GM19351 (cell line): ENCODE results near the gene CRX.
"Not testable (repeated sequence)": the region's sequence is repeated elsewhere in the genome, so short reads cannot be mapped to it uniquely, and the experiment has no call there.

Experiments used
- ATAC-seq: cut with Tn5 transposase; IDR thresholded peaks from one replicate; pipeline ENCODE4 v1.9.1; 2021; ENCODE audit warnings: mild to moderate bottlenecking, moderate library complexity; ENCODE audit not compliant: unreplicated experiment

The CRX gene

DNA sequence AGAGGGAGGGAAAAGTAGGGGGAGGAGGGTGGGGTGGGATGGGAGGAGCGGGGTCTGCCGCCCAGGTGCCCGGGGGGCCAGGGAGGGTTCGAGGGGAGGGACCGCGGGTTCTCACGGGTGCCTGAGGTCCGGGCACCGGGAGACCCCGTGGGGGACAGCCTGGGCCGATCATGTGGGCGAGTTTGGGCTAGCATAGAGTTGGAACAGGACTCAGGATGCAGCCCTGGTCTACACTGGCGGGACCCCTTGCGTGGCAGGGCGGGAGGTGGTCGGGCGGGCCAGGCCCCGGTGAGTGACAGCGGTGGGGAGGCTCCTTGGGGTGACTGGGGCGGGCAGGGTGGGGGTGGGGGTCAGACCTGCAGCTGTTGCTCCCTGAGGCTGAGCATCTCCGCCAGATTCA, 18.6 kb upstream of the CRX start:
- ATAC-seq, result not testable (repeated sequence)

DNA sequence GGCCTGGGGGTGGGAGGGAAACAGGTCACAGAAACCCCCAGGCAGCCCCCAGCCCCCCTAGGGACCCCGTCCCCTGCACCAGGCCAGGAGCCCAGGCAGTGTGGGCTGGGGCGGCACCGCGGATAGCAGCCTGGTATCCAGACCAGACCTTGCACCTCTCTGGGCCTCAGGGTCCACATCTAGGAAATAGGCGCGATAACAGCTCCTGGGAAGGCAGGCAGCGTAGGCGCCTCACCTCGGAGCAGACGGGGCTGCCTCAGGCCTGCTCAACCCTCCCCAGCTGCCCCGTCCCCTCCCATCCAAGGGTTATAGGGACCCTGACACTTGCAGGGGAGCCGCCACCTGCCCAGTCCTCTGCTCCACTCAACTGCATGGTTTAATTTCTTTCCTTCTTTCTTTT, 18.1 kb upstream of the CRX start:
- not testable (repeated sequence) for ATAC-seq

DNA sequence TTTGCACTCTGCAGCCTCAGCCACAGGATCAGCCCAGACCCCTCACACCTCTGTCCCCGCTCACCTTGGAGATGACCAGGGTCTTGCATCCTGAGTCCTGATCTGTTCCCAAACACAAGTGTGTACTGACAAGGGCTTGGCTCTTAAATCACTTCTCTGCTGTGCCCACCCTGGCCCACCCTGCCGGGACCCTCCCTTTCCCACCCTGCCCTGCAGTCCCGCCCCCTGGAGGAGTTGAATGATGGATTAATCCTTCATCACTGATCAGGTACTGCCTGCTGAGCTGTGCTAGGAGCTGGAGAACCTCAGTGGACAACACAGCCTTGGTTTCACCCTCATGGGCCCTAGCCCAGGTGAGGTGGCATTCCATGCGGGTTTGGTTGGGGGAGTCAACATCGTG, 17.3 kb upstream of the CRX start, which contains the start of gene TPRX1:
Gene TPRX1 (minus strand): TSS at position 101 of the 400 bp plus-strand sequence. CDS start 12 bp downstream, at position 89.
- not testable (repeated sequence) for ATAC-seq

DNA sequence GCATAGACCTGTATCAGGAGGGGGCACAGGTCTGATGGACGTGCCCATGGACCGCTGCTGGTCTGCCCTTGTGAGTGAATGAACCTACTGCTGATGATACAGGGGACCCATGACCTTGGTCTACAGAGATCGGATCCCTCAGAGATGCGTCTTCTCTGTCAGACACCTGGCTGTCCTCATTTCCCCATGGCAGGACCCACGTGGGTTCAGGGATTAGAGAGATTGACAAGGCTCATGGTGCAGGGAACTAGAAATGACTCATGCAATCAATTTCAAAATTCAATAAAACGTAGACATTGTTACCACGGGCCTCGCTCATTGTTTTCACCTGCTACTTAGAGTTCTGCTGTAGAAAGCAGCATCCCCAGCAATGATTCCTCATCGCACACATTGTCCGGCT, 16.4 kb upstream of the CRX start:
- no peak for ATAC-seq

DNA sequence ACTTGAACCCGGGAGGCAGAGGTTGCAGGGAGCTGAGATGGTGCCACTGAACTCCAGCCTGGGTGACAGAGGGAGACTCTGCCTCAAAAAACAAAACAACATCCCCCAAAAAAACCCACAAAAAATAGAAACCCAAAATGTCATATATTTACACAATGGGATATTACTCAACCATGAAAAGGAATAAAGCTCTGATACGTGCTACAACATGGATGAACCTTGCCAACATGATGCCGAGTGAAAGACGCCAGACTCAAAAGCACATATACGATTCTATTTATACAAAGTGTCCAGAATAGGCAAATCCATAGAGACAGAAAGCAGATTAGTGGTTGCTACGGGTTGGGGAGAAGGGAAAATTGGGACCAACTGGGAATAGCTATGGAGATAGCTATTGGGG, 15.3 kb upstream of the CRX start:
- ATAC-seq, result no peak

DNA sequence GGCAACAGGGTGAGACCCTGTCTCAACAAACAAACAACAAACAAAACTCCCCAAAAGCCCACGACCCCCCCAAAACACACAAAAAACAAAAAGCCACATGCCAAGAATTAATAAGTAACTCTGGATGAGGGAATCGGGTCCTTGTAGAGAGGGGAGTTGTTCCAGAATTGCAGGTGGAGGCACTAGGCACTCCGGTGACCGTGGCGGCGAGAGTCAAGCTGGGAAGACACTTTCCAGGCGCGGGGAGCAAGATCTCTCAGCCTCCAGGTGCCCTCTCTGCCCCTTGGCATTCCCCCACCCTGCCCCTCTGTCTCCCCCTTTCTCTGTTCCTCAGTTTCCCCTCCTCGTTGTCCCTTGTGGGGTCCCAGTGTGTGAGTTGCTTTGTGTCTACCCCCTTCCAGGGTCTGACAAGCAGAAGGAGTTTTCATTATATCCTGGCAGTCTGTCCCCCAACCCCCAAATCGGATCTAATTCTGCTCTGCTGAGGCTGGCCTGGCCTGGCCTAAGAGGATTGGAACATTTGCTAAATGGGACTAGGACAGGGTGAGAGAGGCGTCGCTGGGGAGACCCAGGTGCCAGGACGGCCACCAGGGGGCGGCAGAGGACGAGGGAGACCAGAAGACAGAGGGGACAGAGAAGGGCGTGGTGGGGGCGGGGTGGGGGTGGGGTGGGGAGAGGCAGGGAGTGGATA, 8.3 kb upstream of the CRX start:
- ATAC-seq, result no peak

DNA sequence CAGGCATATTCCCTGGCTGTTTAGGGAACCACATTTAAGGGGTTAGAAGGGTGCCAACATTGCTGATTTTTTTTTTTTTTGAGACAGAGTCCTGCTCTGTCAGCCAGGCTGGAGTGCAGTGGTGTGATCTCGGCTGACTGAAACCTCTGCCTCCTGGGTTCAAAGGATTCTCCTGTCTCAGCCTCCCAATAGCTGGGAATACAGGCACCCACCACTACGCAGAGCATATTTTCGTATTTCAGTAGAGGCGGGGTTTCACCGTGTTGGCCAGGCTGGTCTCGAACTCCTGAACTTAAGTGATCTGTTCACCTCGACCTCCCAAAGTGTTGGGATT, 7.8 kb upstream of the CRX start:
- ATAC-seq, result no peak

DNA sequence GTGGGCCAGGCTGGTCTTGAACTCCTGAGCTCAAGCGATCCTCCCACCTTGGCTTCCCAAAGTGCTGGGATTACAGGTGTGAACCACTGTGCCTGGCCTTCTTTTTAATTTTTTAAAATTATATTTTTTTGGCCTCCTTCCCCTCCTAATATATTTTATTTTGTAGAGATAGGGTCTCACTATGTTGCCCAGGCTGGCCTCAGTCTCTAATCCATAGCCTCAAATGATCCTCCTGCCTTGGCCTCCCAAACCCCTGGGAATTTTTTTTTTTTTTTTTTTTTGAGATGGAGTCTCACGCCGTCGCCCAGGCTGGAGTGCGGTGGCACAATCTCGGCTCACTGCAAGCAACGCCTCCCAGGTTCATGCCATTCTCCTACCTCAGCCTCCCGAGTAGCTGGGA, 5.5 kb upstream of the CRX start:
- not testable (repeated sequence) for ATAC-seq

DNA sequence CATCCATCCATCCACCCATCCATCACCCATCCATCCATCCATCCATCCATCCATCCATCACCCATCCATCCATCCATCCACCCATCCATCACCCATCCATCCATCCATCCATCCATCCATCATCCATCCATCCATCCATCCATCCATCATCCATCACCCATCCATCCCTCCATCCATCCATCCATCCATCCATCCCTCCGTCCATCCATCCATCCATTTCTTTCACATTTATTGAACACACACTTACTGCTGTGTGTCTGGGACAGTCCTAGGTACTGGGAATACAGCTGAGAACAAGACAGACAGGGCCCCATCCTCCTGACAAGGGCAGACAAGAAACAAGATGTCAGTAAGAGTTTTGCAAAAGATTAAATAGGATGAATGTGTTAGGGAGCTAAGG, 3.5 kb upstream of the CRX start:
- not testable (repeated sequence) for ATAC-seq

DNA sequence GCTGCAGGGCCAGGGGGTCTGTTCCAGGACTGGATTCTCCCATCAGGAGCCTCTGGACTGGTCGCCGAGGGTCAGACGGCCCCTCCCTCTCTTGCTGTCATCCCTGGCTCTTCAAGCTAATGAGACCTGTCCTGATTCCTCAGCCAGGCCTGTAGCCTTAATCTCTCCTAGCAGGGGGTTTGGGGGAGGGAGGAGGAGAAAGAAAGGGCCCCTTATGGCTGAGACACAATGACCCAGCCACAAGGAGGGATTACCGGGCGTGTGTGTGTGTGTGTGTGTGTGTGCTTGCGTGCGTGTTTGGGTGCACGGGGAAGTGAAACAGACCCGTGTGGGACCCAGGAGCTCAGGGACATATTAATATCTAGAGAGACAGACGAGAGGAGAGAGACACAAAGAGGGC, 1.9 kb upstream of the CRX start:
- ATAC-seq, result no peak

DNA sequence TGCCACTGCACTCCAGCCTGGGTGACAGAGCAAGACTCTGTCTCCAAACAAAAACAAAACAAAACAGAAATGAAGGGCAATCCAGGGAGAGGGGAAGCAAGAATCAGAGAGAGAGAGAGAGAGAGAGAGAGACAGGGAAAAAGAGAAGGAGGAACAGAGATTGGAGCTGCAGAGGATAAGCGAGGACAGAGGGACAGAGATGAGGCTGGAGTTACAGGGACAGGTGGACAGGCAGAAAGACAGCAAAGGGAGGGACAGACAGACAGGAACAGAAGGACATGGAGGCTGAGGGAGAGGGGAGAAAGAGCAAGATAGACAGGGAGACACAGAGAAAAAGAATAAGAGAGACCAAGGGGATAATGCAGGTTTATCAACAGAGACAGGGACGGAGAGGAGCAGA, 1.3 kb upstream of the CRX start:
- ATAC-seq, result no peak

DNA sequence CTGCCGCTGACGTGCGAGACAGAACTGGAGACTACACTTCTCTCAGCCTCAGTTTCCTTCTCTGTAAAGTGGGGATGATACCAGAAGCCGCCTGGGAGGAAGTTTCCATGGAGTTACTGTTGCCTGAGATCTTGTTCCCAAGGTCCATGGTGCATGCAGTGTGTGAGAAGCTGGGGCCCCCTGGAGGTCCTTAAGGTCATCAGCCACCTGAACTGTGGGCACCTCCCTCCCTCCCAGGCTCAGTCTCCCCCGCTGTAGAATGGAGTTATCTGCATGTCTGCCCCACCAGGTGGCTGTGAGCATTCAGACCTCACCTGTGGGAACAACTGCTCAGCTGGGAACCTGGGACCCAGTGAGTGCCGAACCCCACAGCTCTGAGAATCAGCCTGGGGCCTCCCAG, 2.7 kb downstream of the CRX start:
- no peak for ATAC-seq

DNA sequence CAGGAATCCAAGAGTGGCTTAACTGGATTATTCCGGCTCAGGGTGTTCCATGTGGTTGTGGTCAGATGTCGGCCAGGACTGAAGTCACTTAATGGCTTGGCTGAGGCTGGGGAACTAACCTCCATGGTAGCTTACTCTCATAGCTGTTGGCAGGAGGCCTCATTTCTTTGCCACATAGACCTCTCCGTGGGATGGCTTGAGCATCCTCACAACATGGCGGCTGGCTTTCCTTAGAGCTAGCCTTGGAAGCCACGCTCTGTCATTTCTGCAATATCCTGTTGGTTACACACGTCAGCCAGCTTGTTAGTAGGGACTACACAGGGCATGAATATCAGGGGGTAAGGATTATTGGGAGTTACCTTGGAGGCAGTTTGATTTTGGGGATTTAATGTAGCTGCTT, 5.1 kb downstream of the CRX start:
- ATAC-seq, result no peak

DNA sequence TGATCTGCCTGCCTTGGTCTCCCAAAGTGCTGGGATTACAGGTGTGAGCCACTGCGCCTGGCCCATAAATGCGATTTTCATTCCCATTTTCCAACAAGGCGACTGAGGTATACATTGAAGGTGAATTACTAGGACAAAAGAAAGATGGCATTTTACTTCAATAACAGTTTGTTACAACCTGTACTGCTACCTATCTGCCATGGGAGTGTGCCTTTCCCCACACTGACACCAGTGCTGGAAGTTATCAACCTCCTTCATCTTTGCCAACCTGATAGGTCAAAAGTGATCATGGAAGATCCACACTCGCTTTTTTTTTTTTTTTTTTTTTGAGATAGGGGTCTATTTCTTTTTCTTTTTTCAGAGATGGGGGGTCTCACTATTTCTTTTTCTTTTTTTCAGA, 11.0 kb downstream of the CRX start:
- ATAC-seq, result no peak

DNA sequence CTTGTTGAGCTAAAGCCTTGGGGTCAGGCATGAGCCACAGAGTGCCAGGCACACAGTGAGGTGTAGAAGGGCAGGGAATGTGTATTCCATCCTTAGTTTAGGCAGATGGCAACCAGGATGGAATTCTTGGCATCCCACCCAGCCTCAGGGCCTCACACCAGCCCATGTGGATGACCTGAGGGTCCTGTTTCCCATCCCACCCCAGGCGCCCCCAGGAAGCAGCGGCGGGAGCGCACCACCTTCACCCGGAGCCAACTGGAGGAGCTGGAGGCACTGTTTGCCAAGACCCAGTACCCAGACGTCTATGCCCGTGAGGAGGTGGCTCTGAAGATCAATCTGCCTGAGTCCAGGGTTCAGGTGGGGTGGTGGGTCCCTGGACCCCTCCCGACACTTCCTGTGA, 14.3 kb downstream of the CRX start:
- ATAC-seq, result no peak

DNA sequence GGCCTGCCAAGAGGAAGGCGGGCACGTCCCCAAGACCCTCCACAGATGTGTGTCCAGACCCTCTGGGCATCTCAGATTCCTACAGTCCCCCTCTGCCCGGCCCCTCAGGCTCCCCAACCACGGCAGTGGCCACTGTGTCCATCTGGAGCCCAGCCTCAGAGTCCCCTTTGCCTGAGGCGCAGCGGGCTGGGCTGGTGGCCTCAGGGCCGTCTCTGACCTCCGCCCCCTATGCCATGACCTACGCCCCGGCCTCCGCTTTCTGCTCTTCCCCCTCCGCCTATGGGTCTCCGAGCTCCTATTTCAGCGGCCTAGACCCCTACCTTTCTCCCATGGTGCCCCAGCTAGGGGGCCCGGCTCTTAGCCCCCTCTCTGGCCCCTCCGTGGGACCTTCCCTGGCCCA, 17.7 kb downstream of the CRX start:
- ATAC-seq, result no peak

DNA sequence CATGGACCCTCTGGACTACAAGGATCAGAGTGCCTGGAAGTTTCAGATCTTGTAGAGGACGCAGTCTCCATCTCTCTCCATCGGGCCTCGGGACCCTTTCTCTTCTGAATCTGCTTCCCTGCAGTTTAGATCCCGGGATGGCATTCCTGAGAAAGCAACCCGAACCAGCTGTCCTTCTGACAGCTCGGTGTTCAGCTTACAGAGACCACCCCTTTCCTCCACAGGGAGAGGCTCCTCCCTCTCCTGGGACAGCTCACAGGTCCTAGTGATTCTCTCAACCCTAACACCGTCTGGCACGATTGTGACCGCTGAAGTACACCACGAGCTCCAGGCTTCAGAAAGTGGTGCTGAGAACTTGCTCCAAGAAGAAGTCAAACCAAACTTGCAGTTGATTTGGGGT, 18.2 kb downstream of the CRX start:
- ATAC-seq, result no peak

DNA sequence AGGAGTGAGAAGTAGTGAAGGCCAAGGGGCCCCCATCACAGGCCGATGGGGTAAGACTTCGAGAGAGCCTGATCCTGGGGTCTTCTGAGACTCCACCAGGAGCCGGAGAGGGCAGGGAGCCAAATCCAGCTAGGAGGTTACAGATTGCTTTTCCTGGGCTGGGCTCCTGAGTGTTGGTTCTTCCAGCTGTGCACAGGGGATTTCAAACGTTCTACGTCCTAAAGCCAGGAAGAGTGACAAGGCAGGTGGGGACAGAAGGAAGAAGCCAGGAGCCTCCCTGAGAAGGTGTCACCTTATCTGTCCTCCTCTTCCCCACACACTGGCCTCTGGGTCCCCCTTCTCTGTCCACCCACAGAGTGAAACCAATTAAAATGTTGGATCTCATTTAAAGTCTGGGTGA, 21.2 kb downstream of the CRX start:
- no peak for ATAC-seq

DNA sequence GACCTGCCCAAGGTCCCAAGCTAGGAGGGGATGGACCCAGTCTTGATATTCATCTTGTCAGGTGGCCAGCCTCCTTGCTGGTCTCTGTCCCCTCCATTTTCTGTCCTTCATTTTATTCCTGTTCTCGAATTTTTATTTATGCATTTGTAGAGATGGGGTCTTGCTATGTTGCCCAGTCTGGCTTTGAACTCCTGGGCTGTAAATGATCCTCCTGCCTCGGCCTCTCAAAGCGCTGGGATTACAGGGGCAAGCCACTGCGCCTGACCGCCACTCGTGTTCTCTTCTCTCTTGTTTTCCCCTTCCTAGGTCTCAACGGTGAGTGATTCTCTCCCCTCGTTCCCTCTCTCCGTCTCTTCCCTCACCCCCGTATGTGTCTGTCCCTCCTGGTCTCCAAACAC, 26.7 kb downstream of the CRX start:
- no peak for ATAC-seq

DNA sequence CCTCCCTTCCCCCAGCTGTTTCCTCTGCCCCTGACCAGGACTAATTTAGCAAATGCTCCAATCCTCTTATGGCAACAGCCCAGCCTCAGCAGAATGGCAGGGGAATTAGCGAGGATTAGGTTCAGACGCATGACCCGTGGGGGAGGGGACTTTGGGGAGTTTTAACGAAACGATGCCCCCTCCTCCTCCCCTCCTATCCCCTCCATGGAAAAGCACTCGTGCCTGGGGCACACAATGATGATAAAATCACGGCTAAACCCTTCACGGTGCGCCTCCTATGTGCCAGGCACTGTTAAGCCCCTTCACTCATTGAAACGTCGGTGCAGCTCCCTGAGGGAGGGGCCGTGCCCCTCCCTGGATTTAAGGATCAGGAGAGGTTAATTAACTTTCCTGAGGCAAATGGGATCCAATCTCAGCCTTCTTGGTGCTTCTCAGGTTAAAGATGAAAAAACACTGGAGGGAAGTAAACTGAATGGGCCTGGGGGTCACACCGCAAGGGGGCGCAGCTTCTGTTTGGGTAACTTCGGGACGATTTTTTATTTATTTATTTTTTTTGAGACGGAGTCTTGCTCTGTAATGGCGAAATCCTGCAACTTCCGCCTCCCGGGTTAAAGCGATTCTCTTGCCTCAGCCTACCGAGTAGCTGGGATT, 27.2 kb downstream of the CRX start:
- ATAC-seq, result no peak

DNA sequence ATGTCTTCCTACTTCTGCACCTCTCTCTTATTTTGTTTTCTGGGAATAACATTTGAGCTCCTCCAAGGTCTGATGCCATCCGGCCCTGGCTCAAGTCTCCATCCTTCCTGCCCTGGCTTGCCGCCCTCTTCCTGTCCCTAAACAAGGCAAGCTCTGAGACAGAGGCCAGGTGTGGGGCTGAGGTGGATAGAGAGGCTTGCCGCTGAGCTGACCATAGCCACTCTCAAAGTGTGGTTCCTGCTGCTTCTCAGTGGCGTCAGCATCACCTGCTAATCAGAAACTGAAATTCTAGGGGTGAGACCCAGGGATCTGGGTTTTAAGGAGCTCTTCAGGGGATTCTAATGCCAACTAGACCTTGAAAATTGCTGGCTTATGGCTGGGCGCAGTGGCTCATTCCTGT, 31.3 kb downstream of the CRX start:
- no peak for ATAC-seq

DNA sequence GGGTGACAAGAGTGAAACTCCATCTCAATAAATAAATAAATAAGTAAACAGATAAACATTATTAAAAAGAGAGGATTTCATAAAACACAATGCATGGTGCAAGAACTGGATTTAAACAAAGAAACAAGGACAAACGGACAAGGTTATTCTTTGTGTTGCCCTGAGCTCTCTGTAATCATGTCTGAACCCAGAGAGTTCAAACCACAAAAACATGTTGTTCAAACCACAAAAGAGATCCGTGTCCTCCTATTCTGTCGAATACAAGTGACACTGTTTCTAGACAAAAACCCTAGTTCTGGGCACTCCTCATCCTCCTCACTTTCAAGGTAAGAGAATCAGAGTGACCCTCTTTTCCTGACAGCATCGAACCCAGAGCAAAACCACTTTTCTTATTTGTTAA, 32.7 kb downstream of the CRX start:
- no peak for ATAC-seq

DNA sequence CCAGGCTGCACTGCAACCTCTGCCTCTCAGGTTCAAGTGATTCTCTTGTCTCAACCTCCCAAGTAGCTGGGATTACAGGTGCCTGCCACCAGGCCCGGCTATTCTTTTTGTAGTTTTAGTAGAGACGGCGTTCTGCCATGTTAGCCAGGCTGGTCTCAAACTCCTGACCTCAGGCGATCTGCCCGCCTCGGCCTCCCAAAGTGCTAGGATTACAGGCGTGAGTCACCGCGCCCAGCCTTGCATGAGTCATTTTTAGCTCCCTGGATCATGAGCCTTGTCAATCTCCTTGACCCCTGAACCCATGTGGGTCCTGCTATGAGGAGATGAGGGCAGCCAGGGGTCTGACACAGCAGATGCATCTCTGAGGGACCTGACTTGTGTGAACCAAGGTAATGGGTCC, 36.5 kb downstream of the CRX start:
- not testable (repeated sequence) for ATAC-seq
